GM11168 (cell line): ENCODE measurements around the gene SLC9A4.

Source experiments
- in situ Hi-C: fragments of 300-500 bp; cut with MboI; formaldehyde crosslinking; loops from one replicate; pipeline ENCODE4 v1.12.0; 2022; ENCODE audit warnings: low sequenced_read_pairs; ENCODE audit not compliant: unreplicated experiment

Gene SLC9A4

GRCh38 chr2:102449370-102449974 lies 23.6 kb upstream of the SLC9A4 start:
- in situ Hi-C loops, result loop anchor here (10.0 kb wide), 2 partner anchors 195 to 425 kb away; no protein-coding TSS in a partner anchor

- in situ Hi-C loops, result no loop called here
Observed at GRCh38 chr2:102451968-102452367, 21.1 kb upstream of the SLC9A4 start.

- in situ Hi-C loops, result no loop called here
Observed at GRCh38 chr2:102453501-102453900, 19.5 kb upstream of the SLC9A4 start.

GRCh38 chr2:102455061-102455670 lies 17.9 kb upstream of the SLC9A4 start:
- in situ Hi-C loops, result no loop called here

GRCh38 chr2:102460467-102460866 lies 12.6 kb upstream of the SLC9A4 start:
- in situ Hi-C loops, result no loop called here

GRCh38 chr2:102461188-102461587 lies 11.8 kb upstream of the SLC9A4 start:
- in situ Hi-C loops, result no loop called here

- in situ Hi-C loops, result no loop called here
Observed at GRCh38 chr2:102463160-102463559, 9.9 kb upstream of the SLC9A4 start.

- in situ Hi-C loops, result no loop called here
Observed at GRCh38 chr2:102470168-102470567, 2.9 kb upstream of the SLC9A4 start.

GRCh38 chr2:102473631-102474030 lies 605 bp downstream of the SLC9A4 start:
- in situ Hi-C loops, result no loop called here

GRCh38 chr2:102474785-102475184 lies 1.8 kb downstream of the SLC9A4 start:
- in situ Hi-C loops, result no loop called here

GRCh38 chr2:102478686-102479470 lies 5.9 kb downstream of the SLC9A4 start:
- in situ Hi-C loops, result no loop called here

- in situ Hi-C loops, result no loop called here
Observed at GRCh38 chr2:102480285-102481195, 7.5 kb downstream of the SLC9A4 start.

- in situ Hi-C loops, result no loop called here
Observed at GRCh38 chr2:102481931-102482330, 8.9 kb downstream of the SLC9A4 start.

GRCh38 chr2:102483086-102483485 lies 10.1 kb downstream of the SLC9A4 start:
- in situ Hi-C loops, result no loop called here

GRCh38 chr2:102484310-102485061 lies 11.5 kb downstream of the SLC9A4 start:
- in situ Hi-C loops, result no loop called here

- in situ Hi-C loops, result no loop called here
Observed at GRCh38 chr2:102485147-102485785, 12.2 kb downstream of the SLC9A4 start.

- in situ Hi-C loops, result no loop called here
Observed at GRCh38 chr2:102486941-102487702, 14.1 kb downstream of the SLC9A4 start.

GRCh38 chr2:102487761-102488462 lies 14.9 kb downstream of the SLC9A4 start:
- in situ Hi-C loops, result no loop called here
